HFF-Myc (cell line): ENCODE results near the gene SHF.
"Not testable (repeated sequence)": the region's sequence is repeated elsewhere in the genome, so short reads cannot be mapped to it uniquely, and the experiment has no call there.

Source experiments
- DNase-seq: peaks from one replicate; pipeline ENCODE4 v3.0.0-alpha.2; 2011; ENCODE audit warnings: low read depth; ENCODE audit errors: extremely low read depth
- H3K4me3 ChIP-seq: replicated peaks from 2 replicates; pipeline ENCODE4 v1.5.1; 2011; ENCODE audit warnings: low read depth, mild to moderate bottlenecking, control low read depth, low read length
- CTCF ChIP-seq: IDR thresholded peaks from 2 replicates; pipeline ENCODE4 v1.5.1; 2012; ENCODE audit warnings: mild to moderate bottlenecking, low read depth, low read length, control low read depth; ENCODE audit errors: missing control alignments

Gene SHF

GRCh38 chr15:45187894-45188830, at the start of gene SHF:
Gene SHF, minus strand, starts transcription at chr15:45187966. Its CDS starts 15 bp downstream, at chr15:45187951.
- peak within 1 kb of the TSS; percentile 51 for H3K4me3 ChIP-seq
- TF ChIP-seq CTCF = no peak
- no peak for DNase-seq

- not testable (repeated sequence) for DNase-seq, H3K4me3 ChIP-seq
Observed at GRCh38 chr15:45236806-45237205, 49.0 kb upstream of the SHF start.

- H3K4me3 ChIP-seq = no peak overlapping the region
- no peak for DNase-seq
- no peak for TF ChIP-seq CTCF
Observed at GRCh38 chr15:45234562-45235235, 46.9 kb upstream of the SHF start.

- no peak for TF ChIP-seq CTCF
- DNase-seq = no peak
Observed at GRCh38 chr15:45231864-45232562, 44.2 kb upstream of the SHF start.

GRCh38 chr15:45231132-45231531, 43.4 kb upstream of the SHF start:
- no peak for DNase-seq
- no peak for TF ChIP-seq CTCF
- H3K4me3 ChIP-seq = no peak overlapping the region

More at GRCh38 chr15:45231864-45232562, 44.2 kb upstream of the SHF start:
- no peak overlapping the region for H3K4me3 ChIP-seq

GRCh38 chr15:45230245-45230965, 42.6 kb upstream of the SHF start:
- DNase-seq = no peak
- TF ChIP-seq CTCF = no peak
- no peak overlapping the region for H3K4me3 ChIP-seq

GRCh38 chr15:45228931-45229330, 41.2 kb upstream of the SHF start:
- TF ChIP-seq CTCF = no peak
- no peak overlapping the region for H3K4me3 ChIP-seq
- no peak for DNase-seq
